Cortex of kidney (tissue), 1 donor: ENCODE measurements around the gene TNNT3.

ENCODE experiments used
- DNase-seq: peaks from one replicate; lab custom pipeline; 2025; lab: John Stamatoyannopoulos, UW

TNNT3 gene

GRCh38 chr11:1896923-1897322 lies 22.6 kb upstream of the TNNT3 start:
- no peak for DNase-seq

GRCh38 chr11:1899090-1899489 lies 20.4 kb upstream of the TNNT3 start:
- DNase-seq = no peak

- DNase-seq = no peak
These were observed 19.8 kb upstream of the TNNT3 start for GRCh38 chr11:1899686-1900085.

GRCh38 chr11:1906181-1906580 lies 13.3 kb upstream of the TNNT3 start:
- DNase-seq = no peak

GRCh38 chr11:1906611-1907423 lies 12.7 kb upstream of the TNNT3 start:
- DNase-seq = no peak

- DNase-seq = no peak
These were observed 10.9 kb upstream of the TNNT3 start for GRCh38 chr11:1908618-1909017.

- DNase-seq = no peak
These were observed 10.0 kb upstream of the TNNT3 start for GRCh38 chr11:1909524-1909923.

- no peak for DNase-seq
These were observed 7.1 kb upstream of the TNNT3 start for GRCh38 chr11:1912289-1912878.

GRCh38 chr11:1913271-1914060 lies 6.0 kb upstream of the TNNT3 start:
- DNase-seq = no peak

GRCh38 chr11:1915795-1916131 lies 3.7 kb upstream of the TNNT3 start:
- no peak for DNase-seq

GRCh38 chr11:1916132-1916985 lies 3.1 kb upstream of the TNNT3 start:
- no peak for DNase-seq

- DNase-seq = no peak
These were observed 2.4 kb upstream of the TNNT3 start for GRCh38 chr11:1916986-1917522.

GRCh38 chr11:1917523-1918435 lies 1.7 kb upstream of the TNNT3 start:
- DNase-seq = no peak

- no peak for DNase-seq
These were observed 827 bp upstream of the TNNT3 start for GRCh38 chr11:1918436-1919315.

GRCh38 chr11:1920128-1920908 lies 815 bp downstream of the TNNT3 start:
- DNase-seq = no peak

GRCh38 chr11:1920909-1921573 lies 1.5 kb downstream of the TNNT3 start:
- DNase-seq = no peak

GRCh38 chr11:1921574-1922141 lies 2.2 kb downstream of the TNNT3 start:
- DNase-seq = no peak

- DNase-seq = no peak
These were observed 3.1 kb downstream of the TNNT3 start for GRCh38 chr11:1922481-1923081.
